GM12874 (cell line): ENCODE results near the gene ELFN1.

ENCODE experiments used
- CTCF ChIP-seq: IDR thresholded peaks from 2 replicates; pipeline ENCODE4 v1.5.1; 2011; ENCODE audit warnings: low read depth, mild to moderate bottlenecking, control low read depth, low read length, moderate library complexity; ENCODE audit not compliant: insufficient read depth

ELFN1 gene

GRCh38 chr7:1714583-1715330, 44.7 kb downstream of the ELFN1 start:
- TF ChIP-seq CTCF: no peak

- TF ChIP-seq CTCF: no peak
Observed at GRCh38 chr7:1715331-1715625, 45.2 kb downstream of the ELFN1 start.

DNA sequence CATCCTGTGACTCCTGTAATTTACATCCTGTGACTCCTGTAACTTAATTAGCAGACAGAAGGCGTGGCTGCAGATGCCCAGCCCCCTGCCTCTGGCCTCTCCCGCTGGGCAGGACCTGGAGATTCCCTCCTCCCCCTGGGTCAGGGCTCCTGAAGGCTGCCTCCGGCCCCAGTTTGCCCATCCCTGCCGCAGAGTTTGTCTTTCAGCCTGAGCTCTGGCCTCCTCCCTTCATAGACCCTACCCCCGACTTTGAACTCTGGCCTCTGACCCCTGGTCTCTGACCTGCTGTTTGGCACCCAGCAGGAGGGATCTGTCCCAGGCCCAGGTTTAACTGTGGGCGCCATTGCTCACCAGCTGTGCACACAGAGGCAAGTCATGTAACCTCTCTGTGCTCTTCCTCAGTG, 45.6 kb downstream of the ELFN1 start:
- TF ChIP-seq CTCF: no peak

- no peak for TF ChIP-seq CTCF
Observed at GRCh38 chr7:1716263-1717094, 46.4 kb downstream of the ELFN1 start.

- no peak for TF ChIP-seq CTCF
Observed at GRCh38 chr7:1717095-1717483, 47.0 kb downstream of the ELFN1 start.

DNA sequence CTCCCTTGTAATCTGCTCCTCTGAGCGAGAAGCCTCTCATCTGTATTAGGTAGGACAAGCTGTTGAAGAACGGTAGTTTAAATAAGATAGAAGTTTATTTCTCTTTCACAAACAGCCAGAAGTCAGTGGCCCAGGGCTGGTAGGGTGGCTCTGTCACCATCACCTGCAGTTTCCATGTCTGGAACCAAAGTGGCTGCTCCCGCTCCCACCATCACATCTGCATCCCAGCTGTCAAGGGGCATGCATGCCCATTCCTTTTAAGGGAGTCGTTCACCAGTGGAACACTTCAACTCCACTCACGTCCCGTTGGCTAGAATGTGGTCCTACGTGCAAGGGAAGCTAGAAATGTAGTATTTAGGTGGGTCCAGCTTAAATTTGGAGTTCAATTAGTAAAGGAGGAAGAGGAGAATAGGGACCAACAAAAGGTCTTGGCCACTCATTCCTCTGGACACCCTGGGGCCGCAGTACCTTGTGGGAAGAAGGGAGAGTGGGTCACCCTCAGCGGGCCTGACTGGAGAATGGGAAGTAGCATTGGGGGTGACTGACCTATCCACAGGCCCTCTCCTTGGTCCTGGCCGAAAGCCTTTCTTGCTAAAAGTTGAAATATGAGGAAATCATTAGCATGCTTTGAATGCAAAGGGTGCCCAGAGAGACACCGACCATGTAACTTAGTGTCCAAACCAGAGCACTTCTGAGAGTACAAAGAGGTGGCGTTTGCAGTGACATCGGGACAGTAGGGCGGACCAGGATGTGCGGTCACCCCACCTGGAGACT, 48.0 kb downstream of the ELFN1 start:
- TF ChIP-seq CTCF: no peak

- no peak for TF ChIP-seq CTCF
Observed at GRCh38 chr7:1719913-1720312, 49.8 kb downstream of the ELFN1 start.
